GM18505 (cell line): ENCODE measurements around the gene AADACL3.
"Not testable (repeated sequence)": the region's sequence is repeated elsewhere in the genome, so short reads cannot be mapped to it uniquely, and the experiment has no call there.

Source experiments
- ATAC-seq: cut with Tn5 transposase; IDR thresholded peaks from one replicate; pipeline ENCODE4 v1.9.1; 2021; ENCODE audit not compliant: unreplicated experiment
- POLR2A ChIP-seq: IDR thresholded peaks from 4 replicates; pipeline ENCODE4 v1.6.1; 2011; ENCODE audit warnings: borderline replicate concordance; ENCODE audit not compliant: insufficient read depth, insufficient read length; ENCODE audit errors: extremely low read depth

AADACL3 gene, protein sequence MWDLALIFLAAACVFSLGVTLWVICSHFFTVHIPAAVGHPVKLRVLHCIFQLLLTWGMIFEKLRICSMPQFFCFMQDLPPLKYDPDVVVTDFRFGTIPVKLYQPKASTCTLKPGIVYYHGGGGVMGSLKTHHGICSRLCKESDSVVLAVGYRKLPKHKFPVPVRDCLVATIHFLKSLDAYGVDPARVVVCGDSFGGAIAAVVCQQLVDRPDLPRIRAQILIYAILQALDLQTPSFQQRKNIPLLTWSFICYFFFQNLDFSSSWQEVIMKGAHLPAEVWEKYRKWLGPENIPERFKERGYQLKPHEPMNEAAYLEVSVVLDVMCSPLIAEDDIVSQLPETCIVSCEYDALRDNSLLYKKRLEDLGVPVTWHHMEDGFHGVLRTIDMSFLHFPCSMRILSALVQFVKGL

DNA sequence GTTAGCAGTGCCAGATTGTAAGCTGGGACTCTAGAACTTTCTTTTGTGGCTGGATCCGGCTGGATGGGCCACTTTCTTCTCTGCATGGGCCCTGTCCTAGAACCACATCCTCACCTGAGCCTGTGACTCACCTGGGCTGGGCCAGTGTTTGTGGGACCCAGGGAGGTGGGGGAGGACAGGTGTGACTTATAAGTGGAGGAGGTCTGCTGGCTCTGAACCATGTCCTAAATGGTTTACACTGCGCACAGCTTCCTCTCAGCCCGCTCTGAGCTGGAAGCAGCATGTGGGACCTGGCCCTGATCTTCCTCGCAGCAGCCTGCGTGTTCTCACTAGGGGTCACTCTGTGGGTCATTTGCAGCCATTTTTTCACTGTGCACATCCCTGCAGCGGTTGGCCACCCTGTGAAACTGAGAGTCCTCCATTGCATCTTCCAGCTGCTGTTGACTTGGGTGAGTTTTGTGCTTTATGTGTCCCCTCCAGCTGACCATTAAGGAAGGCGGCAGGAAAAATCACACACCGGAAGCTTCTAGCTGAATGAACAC lies at the start of gene AADACL3:
Gene AADACL3 (plus strand): TSS at position 215 of the 542 bp plus-strand sequence. CDS start 67 bp downstream, at position 282.
- ATAC-seq: no peak
- TF ChIP-seq POLR2A: no peak

DNA sequence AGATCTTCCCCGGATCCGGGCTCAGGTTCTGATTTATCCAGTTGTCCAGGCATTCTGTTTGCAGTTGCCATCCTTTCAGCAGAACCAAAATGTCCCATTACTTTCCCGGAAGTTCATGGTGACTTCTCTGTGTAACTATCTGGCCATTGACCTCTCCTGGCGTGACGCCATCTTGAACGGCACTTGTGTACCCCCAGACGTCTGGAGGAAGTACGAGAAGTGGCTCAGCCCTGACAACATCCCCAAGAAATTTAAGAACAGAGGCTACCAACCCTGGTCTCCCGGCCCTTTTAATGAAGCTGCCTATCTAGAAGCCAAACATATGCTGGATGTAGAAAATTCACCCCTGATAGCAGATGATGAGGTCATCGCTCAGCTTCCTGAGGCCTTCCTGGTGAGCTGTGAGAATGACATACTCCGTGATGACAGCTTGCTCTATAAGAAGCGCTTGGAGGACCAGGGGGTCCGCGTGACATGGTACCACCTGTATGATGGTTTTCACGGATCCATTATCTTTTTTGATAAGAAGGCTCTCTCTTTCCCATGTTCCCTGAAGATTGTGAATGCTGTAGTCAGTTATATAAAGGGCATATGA lies 49.7 kb upstream of the AADACL3 start:
- no peak for TF ChIP-seq POLR2A
- ATAC-seq: no peak

DNA sequence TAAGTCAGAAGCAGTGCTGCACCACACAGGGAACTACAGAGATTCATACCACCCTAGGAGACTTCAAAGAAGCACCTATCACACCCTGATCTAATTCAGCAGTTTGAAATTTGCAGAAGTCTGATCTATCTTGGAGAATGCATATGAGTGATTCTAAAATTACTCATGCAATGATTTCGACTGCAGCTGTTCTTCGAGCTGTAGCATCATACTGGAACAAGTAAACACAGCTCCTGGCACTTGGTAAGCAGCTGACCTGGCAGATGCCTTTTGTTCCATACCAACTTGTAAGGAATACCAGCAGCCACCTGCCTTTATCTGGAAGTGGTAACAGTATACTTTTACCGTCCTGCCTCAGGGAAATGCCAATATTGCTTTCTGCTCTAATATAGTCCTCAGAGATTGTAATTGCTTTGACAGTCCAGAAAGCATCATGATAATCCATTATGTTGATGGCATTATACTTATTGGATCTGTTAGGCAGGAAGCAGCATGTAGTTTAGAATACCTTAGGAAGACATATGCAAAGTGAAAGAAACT lies 46.3 kb upstream of the AADACL3 start:
- ATAC-seq: no peak
- no peak for TF ChIP-seq POLR2A

DNA sequence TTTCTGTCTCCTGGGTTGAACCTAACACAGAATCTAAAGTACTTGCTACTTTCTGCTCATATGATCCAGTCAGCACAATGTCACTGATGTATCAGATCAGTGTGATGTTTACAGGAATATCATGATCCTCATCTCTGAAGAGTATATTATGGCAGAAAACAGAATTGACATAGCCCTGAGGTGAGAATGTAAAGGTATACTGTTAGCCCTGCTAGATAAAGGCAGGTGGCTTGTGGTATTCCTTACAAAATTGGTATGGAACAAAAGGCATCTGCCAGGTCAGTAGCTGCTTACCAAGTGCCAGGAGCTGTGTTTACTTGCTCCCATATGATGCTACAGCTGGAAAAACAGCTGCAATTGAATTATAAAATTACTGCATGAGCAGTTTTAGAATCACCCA lies 41.6 kb upstream of the AADACL3 start:
- no peak for TF ChIP-seq POLR2A
- no peak for ATAC-seq

DNA sequence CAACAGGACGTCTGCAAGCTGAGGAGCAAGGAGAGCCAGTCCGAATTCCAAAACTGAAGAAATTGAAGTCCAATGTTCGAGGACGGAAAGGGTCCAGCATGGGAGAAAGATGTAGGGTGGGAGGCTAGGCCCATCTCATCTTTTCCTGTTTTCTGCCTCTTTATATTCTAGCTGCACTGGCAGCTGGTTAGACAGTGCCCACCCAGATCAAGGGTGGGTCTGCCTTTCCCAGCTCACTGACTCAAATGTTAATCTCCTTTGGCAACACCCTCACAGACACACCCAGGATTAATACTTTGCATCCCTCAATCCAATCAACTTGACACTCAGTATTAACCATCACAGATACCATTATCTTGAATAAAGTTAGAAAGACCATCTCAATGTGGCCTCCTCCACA lies 39.8 kb upstream of the AADACL3 start:
- not testable (repeated sequence) for ATAC-seq

DNA sequence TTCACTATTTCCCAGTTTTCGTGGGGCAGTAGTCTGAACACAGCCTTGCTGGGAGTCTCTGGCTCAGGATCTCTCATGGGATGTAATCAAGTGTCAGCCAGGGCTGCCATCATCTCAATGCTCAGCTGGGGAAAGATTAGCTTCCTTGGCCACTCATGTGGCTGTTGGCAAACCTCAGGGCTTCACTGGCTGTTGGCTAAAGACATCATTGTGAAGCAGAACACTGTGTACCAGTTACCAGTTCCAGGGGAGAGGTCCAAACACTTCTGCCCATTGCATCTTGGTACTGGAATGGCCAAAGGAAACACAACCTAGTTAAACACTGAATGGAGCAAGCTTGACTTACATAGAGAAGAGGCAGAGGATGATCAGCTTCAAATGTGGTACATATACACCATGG lies 38.3 kb upstream of the AADACL3 start:
- TF ChIP-seq POLR2A: no peak
- ATAC-seq: no peak

DNA sequence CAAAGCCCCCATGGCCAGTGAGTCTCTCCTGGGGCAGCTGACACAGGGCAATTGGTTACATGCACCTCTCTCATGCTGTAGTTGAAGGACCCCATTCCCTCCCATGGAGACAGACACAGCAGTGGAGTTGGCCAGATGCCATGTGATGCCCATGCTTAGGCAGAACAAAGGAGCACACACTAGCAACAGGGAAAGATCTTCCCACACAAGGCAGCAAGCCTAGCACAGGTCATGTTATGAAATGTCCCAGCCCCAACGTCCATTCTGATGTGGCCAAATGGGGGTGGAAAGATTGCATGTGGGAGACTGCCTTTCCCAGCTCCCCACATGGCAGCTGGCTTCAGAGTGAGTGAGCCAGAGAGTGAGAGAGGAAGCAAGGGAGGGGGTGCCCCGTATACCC lies 37.6 kb upstream of the AADACL3 start:
- no peak for TF ChIP-seq POLR2A
- no peak for ATAC-seq

DNA sequence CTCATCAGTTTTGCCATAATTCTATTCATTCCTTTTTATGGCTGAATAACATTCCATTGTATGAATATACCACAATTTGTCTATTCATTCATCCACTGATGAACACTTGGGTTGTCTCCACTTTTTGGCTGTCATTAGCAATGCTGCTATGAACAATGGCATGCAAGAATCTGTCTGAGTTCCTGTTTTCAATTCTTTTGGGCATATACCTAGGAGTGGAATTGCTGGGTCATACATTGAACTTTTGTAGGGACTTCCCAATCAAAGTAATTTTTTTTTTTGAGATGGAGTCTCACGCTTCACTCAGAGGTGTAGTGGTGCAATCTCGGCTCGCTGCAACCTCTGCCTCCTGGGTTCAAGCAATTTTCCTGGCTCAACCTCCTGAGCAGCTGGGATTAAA lies 37.1 kb upstream of the AADACL3 start:
- no peak for ATAC-seq
- no peak for TF ChIP-seq POLR2A

DNA sequence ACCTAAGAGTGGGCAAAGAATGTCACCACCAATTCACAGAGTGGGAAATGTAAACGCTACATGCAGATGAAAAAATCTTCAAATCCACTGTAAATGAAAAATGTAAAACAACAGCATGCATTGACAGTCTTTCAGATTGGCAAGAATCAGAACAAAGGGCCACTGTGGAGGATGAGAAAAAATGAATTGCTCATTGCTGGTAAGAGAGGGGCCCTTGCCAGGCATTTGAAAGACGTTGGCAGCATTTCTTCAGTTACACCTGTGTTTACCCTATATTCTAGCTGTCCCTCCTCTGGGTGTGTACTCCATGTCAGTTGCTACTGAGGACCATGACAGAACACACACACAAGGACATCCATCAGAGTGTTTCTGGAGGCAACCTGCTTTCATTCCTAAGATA lies 25.8 kb upstream of the AADACL3 start:
- TF ChIP-seq POLR2A: no peak
- no peak for ATAC-seq

DNA sequence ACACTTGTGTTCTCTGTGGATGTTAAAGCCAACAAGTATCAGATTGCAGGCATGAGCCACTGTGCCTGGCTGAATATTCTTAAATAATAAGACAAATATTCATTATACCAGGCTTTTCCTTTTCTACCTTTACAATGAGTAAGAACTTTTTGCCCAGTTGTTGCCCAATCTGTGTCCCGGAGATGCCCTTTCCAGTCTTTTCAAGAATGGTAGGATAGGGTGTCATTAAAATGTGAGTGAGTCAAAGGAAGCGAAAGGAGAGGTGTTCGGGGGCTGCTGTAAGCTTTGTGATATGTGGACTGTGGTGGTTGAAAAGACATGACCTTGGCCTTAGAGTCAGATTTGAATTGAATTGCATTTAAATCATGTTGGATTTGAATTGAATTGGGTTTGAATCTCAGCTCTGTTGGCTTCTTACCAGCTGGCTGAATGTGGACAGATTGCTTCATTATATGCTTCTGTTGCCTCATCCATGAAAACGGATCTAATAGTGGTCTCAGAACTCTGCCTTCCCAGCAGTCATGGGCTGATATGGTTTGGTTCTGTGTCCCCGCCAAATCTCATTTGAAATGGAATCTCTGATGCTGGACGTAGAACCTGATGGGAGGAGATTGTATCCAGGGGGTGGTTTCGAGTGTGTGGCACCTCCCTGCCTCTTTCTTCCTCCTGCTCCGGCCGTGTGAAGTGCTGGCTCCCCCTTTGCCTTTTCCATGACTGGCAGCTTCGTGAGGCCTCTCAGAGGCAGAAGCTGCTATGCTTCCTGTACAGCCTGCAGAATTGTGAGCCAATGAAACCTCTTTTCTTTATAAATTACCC lies 22.7 kb upstream of the AADACL3 start:
- no peak for TF ChIP-seq POLR2A
- ATAC-seq: no peak

DNA sequence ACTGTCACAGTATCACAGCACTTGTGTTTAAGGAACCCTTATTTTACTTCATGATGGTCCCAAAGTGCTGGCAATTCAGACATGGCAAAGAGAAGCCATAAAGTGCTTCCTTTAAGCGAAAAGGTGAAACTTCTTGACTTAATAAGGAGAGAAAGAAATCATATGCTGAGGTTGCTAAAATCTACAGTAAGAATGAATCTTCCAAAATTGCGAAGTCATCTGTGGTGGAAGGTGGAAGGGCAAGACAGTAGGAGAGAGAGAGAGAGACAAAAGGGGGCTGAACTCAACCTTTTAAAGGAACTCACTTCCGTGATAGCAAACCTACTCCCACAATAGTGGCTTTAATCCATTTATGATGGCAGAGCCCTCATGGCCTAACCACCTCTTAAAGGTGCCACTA lies 19.3 kb upstream of the AADACL3 start:
- no peak for TF ChIP-seq POLR2A
- ATAC-seq: no peak

DNA sequence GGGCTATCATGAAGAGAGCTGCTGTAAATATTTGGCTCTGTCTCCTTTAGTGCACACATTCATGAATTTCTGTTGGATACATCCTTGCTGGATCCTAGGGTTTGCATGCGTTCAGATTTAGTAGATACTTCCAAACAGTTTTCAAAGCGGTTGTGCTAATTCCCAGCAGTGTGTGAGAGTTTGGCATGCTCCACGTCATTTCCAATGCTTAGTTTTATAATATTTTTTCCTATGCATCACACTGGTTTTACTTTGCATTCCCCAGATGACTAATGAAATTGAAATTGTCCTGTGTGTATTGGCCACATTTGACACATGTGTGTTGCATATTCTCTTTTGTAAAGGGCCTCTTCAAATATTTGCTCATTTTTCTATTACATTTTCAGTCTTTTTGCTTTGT lies 18.5 kb upstream of the AADACL3 start:
- no peak for ATAC-seq
- no peak for TF ChIP-seq POLR2A

DNA sequence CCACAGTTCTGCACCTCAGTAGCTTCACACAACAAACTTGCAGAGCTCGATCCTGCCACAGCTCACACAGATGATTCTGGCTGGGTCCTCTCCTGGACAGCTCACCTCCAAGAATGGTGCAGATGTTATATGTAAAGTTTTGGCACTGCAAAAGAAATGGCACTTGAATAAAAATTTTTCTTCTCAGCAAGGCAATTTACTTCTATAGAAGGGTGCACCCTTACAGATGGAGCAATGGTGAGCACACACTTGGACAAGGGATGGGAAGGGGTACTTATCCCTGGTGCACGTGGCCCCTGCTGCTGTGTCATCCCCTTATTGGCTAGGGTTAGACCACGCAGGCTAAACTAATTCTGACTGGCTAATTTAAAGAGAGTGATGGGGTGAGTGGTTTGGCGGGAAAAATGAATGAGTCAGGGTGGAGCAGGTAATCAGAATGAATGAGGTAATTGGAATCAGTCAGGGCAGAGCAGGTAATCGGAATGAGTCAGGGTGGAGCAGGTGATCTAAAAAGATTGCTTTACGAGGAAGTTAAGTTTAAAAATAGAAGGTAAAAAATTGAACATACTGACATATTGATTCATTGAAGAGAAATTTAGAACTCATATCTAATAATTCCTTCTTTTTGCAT lies 12.0 kb upstream of the AADACL3 start:
- no peak for TF ChIP-seq POLR2A
- ATAC-seq: no peak
